ENCODE data around the gene PARN. TPM values are rescaled to one million over a fixed set of nuclear protein-coding genes. Genes with fewer than 3 reads are reported as not detected.
"Not testable (repeated sequence)": the region's sequence is repeated elsewhere in the genome, so short reads cannot be mapped to it uniquely, and the experiment has no call there.

Gene PARN
- total RNA-seq, 4 donors from 2014 or later = 11.4 to 26.9 (median 20.7) TPM

GRCh38 chr16:14632693-14633569, 2.9 kb upstream of the PARN start, which contains the start of gene BFAR:
TSS of gene BFAR (plus strand) at chr16:14632951. CDS start at chr16:14644347, 11,396 bp downstream.
- Histone ChIP-seq H3K9me3 (no peaks in the 10 kb centered on the region), H3K4me3 (peak within 1 kb of the TSS; percentile 75 to 93 (median 84)), H3K4me1 (peaks cover 0 to 83% (median 47%) of the 10 kb centered on the region in 3 donors), H3K27me3 (no peaks in the 10 kb centered on the region), H3K36me3 (peaks cover 0 to 12% (median 0%) of the 10 kb centered on the region in 3 donors), H3K27ac (peak within 1 kb of the TSS; percentile 94 to 98 (median 95))
- WGBS, 2 donors = 1 to 2% methylated on average over 12 to 18 of the region's 69 CpGs
- DNase-seq = peak; percentile 94
- no peak for TF ChIP-seq CTCF (IDR thresholded peaks at IDR 0.05)
- TF ChIP-seq POLR2A (IDR thresholded peaks at IDR 0.05) = peak in 3 of 4 donors; percentile 95 to 98 (median 95)
- intact Hi-C loops (cut with DNase I) = no loop called here

- Histone ChIP-seq H3K4me3 (peak overlapping the region in 3 of 4 donors; percentile 78 to 96 (median 81)), H3K4me1 (peaks cover 0 to 67% (median 44%) of the 10 kb centered on the region in 3 donors), H3K36me3 (peaks cover 0 to 29% (median 0%) of the 10 kb centered on the region in 3 donors), H3K27ac (peak overlapping the region; percentile 88 to 97 (median 92))
- DNase-seq; H3K27me3 ChIP-seq; H3K9me3 ChIP-seq; intact Hi-C loops (cut with DNase I): not testable (repeated sequence)
- 78 to 85% methylated on average over 29 of the region's 29 CpGs for WGBS, 2 donors
Observed at GRCh38 chr16:14630620-14631330, 715 bp upstream of the PARN start.

GRCh38 chr16:14629612-14629918, 495 bp downstream of the PARN start:
- peak overlapping the region; percentile 88 to 97 (median 92) for H3K27ac ChIP-seq
- peak overlapping the region; percentile 55 to 96 (median 80) for H3K4me3 ChIP-seq
- H3K27me3 ChIP-seq = no peaks in the 10 kb centered on the region
- 1% methylated on average over 11 to 16 of the region's 17 CpGs for WGBS, 2 donors
- H3K9me3 ChIP-seq = no peaks in the 10 kb centered on the region
- peaks cover 0 to 41% (median 0%) of the 10 kb centered on the region in 3 donors for H3K36me3 ChIP-seq
- peaks cover 0 to 55% (median 35%) of the 10 kb centered on the region in 3 donors for H3K4me1 ChIP-seq
- DNase-seq = no peak
- intact Hi-C loops (cut with DNase I) = no loop called here
- TF ChIP-seq CTCF (IDR thresholded peaks at IDR 0.05) = no peak
- no peak for TF ChIP-seq POLR2A (IDR thresholded peaks at IDR 0.05)

GRCh38 chr16:14628806-14629611, 1.1 kb downstream of the PARN start:
- H3K4me1 ChIP-seq = peaks cover 0 to 49% (median 30%) of the 10 kb centered on the region in 3 donors
- no peak for DNase-seq

More at GRCh38 chr16:14628806-14629611, 1.1 kb downstream of the PARN start:
- TF ChIP-seq CTCF (IDR thresholded peaks at IDR 0.05) = no peak
- TF ChIP-seq POLR2A (IDR thresholded peaks at IDR 0.05) = no peak
- Histone ChIP-seq H3K4me3 (peak overlapping the region; percentile 55 to 96 (median 80)), H3K27ac (peak overlapping the region; percentile 88 to 97 (median 92)), H3K9me3 (no peaks in the 10 kb centered on the region), H3K27me3 (no peaks in the 10 kb centered on the region), H3K36me3 (peaks cover 0 to 47% (median 0%) of the 10 kb centered on the region in 3 donors)
- intact Hi-C loops (cut with DNase I) = no loop called here
- WGBS, 2 donors = 41 to 44% methylated on average over 11 to 12 of the region's 12 CpGs
